Endothelial cell of hepatic sinusoid (primary cell): ENCODE results near the gene CDH13.

Experiments used
- in situ Hi-C: cut with HindIII; loops from 2 replicates; pipeline ENCODE4 v1.10.0; 2017; ENCODE audit warnings: low sequenced_read_pairs

CDH13 gene

GRCh38 chr16:83013071-83013470 lies 386.3 kb downstream of the CDH13 start:
- in situ Hi-C loops, result no loop called here

- in situ Hi-C loops, result no loop called here
These were observed 393.2 kb downstream of the CDH13 start for GRCh38 chr16:83019963-83020362.

- in situ Hi-C loops, result no loop called here
These were observed 394.3 kb downstream of the CDH13 start for GRCh38 chr16:83021045-83021444.

- in situ Hi-C loops, result no loop called here
These were observed 395.0 kb downstream of the CDH13 start for GRCh38 chr16:83021746-83022145.

- in situ Hi-C loops, result no loop called here
These were observed 396.2 kb downstream of the CDH13 start for GRCh38 chr16:83023011-83023410.

GRCh38 chr16:83023640-83024039 lies 396.9 kb downstream of the CDH13 start:
- in situ Hi-C loops, result no loop called here

- in situ Hi-C loops, result no loop called here
These were observed 401.2 kb downstream of the CDH13 start for GRCh38 chr16:83027973-83028372.

GRCh38 chr16:83029467-83029866 lies 402.7 kb downstream of the CDH13 start:
- in situ Hi-C loops, result no loop called here

- in situ Hi-C loops, result no loop called here
These were observed 404.8 kb downstream of the CDH13 start for GRCh38 chr16:83031524-83031923.

- in situ Hi-C loops, result no loop called here
These were observed 410.3 kb downstream of the CDH13 start for GRCh38 chr16:83037102-83037501.

- in situ Hi-C loops, result no loop called here
These were observed 411.1 kb downstream of the CDH13 start for GRCh38 chr16:83037884-83038283.

GRCh38 chr16:83040174-83040573 lies 413.4 kb downstream of the CDH13 start:
- in situ Hi-C loops, result no loop called here

- in situ Hi-C loops, result no loop called here
These were observed 417.8 kb downstream of the CDH13 start for GRCh38 chr16:83044589-83044988.

GRCh38 chr16:83045790-83046189 lies 419.0 kb downstream of the CDH13 start:
- in situ Hi-C loops, result no loop called here

- in situ Hi-C loops, result no loop called here
These were observed 419.9 kb downstream of the CDH13 start for GRCh38 chr16:83046664-83047063.

GRCh38 chr16:83051451-83051850 lies 424.7 kb downstream of the CDH13 start:
- in situ Hi-C loops, result no loop called here

GRCh38 chr16:83054283-83054682 lies 427.5 kb downstream of the CDH13 start:
- in situ Hi-C loops, result no loop called here

GRCh38 chr16:83058376-83058775 lies 431.6 kb downstream of the CDH13 start:
- in situ Hi-C loops, result no loop called here

- in situ Hi-C loops, result no loop called here
These were observed 432.5 kb downstream of the CDH13 start for GRCh38 chr16:83059237-83059636.

GRCh38 chr16:83066011-83066410 lies 439.2 kb downstream of the CDH13 start:
- in situ Hi-C loops, result no loop called here

GRCh38 chr16:83066881-83067280 lies 440.1 kb downstream of the CDH13 start:
- in situ Hi-C loops, result no loop called here

- in situ Hi-C loops, result no loop called here
These were observed 441.9 kb downstream of the CDH13 start for GRCh38 chr16:83068686-83069085.

GRCh38 chr16:83070416-83071209 lies 443.8 kb downstream of the CDH13 start:
- in situ Hi-C loops, result no loop called here
